GM21526 (cell line): ENCODE data around the gene ALX4.

ENCODE experiments used
- ATAC-seq: cut with Tn5 transposase; IDR thresholded peaks from one replicate; pipeline ENCODE4 v1.9.1; 2021; ENCODE audit warnings: moderate library complexity; ENCODE audit not compliant: unreplicated experiment, low FRiP score

Gene ALX4

DNA sequence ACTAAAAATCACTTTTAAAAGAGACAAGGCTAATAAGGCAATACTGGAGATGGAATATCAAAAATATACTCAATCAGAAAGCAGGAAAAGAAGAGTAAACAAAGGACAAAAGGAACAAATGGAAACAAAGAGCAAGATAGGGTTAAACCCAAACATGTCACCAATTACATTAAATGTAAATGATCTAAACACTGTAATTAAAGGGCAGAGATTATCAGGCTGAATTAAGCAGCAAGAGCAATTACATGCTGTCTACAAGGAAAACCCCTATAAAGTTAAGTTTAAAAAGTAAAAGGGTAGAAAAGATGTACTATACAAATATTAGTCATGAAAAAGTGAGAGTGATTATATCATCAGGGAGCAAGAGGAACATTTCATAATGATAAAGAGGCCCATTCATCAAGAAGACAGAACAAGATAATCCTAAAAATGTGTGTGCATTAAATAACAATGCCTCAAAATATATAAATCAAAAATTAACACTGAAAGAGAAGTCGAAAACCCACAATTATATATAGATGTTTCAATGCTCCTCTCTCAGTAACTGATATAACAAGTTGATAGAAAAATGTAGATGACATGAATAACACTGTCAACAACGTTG is 56.8 kb downstream of the ALX4 start:
- no peak for ATAC-seq

DNA sequence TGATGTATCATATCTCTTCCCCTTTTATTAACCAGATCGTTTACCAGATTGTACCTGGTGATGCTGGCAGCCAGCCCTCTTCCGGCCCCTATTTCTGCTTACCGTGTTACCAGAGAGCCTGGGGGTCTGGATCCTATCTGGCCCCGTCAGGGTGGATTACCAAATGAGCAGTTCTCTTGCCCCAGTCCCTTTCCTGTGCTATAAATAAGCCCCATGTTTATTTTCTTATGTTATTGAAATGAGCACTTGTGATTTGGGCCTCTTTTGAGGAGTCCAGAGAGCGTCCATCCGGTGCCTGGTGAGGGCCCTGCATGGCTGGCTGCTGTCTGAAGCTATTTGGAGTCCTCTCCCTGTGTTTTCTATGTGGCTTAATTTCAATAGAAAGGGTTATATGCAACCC is 59.5 kb downstream of the ALX4 start:
- no peak for ATAC-seq

DNA sequence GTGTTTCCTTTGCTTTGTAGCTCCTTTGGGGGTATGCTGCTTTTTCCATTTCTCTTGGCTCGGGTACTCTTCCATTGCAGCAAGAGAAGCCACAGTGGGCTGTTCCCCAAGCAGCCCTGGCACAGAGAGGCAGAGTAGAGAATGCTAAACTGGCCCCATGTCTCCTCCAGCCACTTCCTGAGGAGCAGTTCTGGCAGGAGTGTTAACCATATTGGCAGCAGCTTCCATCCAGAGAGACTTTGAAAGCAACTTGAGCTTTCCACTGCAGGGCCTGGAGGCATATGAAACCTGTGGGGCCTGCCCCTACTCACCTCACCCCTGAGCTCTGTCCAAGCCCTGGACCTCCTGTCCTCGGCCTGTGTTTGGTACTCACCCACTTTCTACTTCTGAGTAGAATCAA is 61.8 kb downstream of the ALX4 start:
- no peak for ATAC-seq

DNA sequence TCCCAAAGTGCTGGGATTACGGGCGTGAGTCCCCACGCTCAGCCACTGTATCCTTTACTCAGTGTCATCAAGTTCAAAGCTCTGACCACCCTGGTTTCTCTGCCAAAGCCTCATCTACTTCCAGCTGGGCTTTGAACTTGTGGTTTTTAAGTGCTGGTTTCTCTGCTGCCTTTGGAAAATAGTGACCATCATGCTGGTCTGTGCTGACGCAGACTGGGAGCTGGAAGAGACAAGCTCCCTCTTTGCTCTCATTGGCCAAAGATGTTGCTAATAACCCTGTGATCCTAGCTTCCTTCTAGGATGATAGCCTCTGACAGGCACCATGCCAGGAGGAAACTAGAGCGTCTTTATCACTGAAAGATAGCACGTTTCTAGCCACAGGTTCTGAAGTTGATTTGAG is 62.4 kb downstream of the ALX4 start:
- ATAC-seq: no peak

DNA sequence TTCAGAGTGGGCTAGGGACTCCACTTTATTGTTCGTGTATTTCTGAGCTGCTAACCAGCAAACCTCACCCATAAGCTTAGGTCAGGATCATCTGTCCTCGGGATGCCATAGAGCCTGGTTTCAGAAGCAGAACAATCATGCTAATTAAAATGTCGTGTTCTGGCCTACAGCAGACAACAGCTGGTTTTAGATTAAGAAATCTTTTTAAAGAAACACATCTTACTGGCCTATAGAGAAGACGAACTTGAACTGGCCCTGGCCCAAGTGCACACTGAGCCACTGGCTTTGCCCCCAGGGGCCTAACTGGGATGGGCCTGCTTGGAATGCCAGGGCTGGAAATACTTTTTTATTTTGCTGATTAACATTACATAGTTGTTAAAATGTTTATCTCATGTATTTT is 63.2 kb downstream of the ALX4 start:
- ATAC-seq: no peak

DNA sequence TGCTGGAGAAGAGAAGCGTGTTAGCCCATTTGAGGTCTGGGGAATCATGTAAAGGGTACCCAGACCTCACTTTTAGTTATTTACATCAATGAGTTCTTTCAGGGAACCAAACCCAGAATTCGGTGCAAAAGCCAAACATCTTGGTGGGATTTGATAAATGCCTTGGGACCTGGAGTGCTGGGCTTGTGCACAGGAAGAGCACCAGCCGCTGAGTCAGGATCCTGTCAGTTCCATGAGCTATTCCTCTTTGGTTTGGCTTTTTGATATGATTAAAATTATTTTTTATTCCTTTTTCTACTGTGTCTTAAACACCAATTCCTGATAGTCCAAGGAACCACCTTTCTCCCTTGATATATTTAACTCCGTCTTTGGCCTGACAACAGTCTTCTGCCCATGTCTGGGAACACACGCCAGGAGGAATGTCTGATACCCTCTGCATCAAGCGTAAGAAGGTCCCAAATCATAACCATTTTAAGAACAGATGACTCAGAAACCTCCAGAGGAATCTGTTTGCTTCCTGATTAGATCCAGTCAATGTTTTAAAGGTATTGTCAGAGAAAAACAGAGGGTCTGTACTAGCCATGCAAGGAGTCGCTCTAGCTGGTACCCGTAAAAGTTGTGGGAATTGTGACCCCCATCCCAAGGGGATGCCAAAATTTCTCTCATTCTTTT is 65.2 kb downstream of the ALX4 start:
- no peak for ATAC-seq

DNA sequence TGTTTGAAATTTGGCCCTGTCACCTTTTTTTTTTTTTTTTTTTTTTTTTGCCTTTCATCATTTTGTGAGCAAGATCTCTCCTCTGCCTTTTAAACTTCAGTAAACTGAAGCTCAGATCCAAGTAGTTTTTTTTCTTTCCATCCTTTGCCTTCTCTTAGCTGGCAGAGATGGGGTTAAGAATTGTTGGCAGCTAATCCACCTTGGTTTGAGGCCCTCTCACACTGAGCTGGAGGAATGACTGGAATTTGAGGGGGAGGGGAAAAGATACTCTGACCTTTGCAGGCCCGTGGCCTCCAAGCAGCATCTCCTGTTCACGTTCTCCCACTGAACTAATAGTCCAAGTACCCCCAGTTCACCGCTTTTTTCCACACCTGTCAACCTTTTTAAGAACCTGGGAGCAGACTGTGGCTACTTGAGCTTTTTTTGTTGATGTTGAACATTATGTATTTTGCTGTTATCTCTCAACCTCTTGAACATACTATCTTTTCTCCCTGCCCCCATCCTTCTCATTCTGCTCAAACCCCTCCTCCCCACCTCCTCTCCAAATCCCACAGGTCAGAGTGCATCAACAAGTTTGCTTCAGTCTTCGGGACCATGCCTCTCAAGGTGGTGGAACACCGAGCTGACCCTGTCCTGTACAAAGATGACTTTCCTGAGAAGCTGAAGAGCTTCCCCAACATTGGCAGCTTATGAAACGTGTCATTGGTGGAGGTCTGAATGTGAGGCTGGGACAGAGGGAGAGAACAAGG is 66.2 kb downstream of the ALX4 start:
- ATAC-seq: no peak

DNA sequence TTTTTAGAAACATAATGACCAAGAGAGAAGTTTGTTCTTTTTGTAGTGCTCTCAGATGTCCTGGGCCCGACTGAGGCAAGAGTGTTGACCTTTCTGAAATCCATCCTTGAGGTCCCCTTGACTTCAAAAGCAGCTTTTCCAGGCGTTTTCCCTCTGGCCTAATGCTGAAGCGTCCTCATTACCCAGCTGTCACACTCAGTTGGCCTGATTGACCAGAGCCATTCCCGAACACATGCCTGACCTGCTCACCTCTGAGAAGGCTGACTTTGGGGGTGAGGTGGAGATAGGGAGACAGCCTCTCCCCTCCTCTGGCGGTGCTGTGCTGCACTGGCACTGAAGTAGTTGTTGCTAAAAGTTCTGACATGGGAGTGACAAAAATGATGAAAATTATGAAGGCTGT is 66.9 kb downstream of the ALX4 start:
- no peak for ATAC-seq

DNA sequence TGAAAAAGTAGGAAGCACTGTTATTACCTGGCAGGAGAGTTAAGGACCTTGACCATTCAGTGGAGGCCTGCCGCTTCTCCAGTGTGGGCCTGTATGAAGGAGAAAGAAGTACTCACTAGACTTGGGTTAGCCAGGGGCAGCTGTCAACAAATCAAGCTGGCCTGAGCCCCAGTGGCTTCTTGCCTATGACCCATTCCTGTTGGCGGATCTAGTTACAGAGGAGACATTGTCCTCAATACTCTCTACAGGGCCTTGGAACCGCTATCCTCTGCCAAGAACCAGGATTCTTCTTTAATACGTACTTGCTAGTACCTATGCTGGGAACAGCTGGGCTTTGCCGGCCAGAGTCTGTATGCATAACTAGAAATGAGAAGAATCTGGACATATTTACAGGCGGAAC is 68.1 kb downstream of the ALX4 start:
- no peak for ATAC-seq

DNA sequence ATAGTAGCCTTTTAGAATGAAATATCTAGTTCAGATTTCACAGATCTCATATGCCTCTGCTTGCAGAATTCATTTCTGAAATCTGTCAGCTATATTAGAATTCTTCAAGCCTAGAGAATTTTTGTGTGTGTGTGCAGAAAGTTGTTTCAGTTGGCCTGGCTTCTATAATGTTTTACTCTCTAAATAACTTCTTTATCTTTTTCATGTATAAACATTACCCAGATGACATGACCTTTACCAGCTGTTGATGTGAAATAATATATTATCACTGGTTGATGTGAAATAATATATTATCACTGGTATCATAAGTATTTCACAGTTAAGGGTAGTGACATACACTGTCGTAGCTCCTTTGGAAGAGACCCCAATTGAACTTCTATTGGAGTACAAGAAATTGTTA is 72.8 kb downstream of the ALX4 start:
- no peak for ATAC-seq

DNA sequence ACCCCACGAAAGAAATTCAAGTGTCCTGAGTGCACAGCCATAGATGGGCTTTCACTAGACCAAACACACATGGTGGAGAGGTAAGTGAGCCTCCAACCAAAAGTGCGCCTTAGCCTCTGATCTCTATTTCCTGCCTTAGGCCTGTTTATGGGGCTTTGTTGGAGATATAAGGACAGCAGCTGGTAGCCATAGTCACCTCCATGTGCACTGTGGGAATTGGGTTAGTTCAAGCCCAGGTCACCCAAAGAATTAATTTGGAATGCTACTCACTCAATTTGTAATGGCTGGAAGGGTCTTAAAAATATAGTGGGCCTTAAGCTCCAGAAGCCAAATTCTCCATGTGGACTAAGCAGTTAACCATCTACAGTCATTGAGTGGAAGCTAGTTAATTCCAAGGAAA is 73.6 kb downstream of the ALX4 start:
- ATAC-seq: no peak

DNA sequence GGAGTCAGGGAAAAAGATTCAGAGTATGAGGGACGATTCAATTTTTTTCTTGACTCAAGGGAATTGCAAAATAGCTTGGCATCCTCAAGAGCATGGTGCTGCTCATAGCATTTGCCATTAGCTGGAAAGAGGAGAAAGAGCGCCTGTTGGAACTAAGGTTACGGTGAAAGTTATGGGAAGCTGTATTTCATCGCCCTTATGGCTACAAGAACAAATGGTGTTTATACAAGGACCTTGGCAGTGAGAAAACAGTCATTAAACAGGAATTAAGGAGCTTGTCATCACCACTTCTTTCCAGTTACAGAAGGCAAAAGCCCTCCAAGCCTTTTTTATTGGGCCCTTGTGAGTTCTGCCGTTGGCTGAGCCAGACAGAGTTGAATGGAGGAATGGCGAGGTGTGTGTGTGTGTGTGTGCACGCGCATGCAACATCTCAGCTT is 74.2 kb downstream of the ALX4 start:
- ATAC-seq: no peak

DNA sequence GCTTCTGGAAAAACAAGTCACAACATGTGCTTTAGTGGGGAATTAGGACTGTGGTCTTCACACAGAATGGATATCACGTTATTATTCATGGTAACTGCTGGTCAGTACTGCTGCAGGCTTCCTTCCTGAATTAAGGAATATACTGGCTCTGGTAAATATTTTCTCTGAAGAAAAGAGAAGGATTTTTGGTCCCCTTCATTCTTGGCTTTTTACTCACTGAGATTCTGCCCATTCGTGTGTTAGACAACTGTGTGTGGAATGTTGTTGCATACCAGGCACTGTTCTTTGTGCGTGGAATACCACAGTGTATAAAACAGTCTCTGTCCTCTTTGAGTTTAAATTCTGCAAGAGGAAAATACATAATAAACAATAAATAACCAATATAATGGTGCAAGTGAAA is 80.3 kb downstream of the ALX4 start:
- ATAC-seq: no peak

DNA sequence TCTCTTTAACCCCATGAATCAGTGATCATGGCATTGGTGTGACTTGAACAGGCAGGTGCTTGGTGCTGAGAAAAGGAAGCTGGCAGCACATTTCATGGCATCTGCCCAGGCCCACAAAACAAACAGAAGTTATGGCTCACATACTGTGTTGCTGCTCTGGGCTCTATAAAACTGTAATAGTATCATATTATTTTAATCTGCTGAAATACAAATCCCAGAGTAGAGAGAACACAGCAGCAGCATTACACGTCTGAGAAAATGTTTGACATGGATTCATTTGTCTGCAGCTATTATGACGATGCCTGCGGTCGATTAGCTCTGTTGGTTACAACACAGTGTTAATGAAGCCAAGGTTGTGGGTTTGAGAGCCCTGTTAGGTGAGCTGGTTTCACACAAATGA is 80.8 kb downstream of the ALX4 start:
- ATAC-seq: no peak

DNA sequence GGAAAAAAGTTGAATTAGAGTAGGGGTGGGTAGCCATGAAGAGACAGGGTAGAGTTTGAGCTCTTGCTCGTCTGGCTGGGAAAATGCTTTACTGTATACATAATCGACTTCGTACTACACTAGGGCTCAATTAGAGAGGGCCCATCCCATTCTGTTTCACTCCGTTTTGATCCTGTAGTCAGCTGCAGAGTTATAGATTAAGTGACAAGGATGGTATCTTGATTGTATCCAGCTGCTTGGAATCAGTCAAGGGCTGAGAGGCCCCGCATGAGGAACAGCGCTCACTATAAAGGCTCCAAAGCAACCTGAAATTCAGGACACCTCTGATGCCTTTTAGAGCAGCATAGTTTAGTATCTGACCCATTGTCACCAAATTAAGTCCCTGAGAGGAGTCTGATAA is 81.6 kb downstream of the ALX4 start:
- no peak for ATAC-seq

DNA sequence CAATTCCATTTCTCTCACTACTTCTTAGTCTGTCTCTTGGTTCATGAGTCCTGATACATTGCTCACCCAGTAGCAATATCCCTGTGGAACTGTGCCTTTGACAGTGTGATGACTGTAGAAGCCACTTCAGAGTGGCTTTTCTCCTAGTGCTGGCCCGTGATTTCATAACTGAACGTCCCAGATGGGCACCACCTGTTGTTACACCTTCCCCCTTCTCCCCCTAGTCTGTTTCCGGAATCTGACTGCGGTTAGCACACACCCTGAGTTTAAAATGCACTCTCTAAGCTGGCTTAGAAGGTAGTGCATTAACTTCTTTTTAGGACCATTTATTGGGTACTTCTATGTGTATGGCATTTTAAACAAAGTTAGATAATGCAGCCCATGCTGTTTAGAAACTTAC is 83.0 kb downstream of the ALX4 start:
- ATAC-seq: no peak

DNA sequence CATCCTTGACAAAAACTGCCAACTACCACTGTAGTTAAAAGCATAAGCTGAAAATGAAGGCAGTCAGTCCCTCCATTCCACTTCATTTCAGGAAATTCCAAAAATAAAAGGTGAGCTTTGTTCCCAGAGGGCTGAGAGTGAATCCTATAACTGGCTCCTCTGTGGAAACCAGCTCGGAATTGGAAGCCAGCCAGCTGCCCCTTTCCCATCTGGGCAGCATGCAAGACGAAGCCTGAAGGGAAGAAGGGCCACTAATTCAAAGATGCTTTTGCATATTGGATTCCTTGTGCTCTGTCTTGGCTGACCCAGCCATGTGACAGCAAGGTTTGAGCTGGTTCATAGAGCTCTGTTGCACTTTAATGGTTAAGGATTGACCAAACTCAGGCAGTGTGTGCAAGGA is 83.4 kb downstream of the ALX4 start:
- ATAC-seq: no peak

DNA sequence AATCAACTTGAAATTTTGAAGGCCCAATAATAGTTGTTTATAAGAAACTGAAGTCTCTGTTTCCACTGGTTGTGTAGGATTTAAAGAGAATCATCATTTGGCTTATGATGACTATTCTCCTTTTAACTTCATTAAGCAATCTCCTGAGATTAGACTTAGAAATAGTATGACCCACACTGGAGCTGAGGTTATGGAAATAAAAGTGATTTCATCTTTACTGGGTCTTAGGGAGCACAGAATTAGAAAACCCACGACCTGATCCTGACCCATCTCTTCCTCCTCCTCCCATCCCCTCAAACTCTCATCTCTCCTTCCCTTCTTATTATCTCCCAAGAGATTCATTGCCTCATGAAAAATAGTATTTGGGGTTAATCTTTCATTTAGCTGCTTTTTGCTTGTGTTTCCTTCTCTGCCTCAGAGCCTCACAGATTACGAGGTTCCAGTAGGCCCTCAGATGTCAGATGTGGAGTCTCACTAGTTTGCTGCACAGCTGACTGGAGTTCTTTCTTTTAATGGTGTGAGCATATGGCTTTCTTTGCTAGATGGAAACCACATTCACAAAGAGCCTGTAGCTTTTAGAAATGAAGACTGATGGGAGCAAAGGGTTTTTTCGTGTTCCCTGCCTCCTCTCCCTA is 85.0 kb downstream of the ALX4 start:
- no peak for ATAC-seq

DNA sequence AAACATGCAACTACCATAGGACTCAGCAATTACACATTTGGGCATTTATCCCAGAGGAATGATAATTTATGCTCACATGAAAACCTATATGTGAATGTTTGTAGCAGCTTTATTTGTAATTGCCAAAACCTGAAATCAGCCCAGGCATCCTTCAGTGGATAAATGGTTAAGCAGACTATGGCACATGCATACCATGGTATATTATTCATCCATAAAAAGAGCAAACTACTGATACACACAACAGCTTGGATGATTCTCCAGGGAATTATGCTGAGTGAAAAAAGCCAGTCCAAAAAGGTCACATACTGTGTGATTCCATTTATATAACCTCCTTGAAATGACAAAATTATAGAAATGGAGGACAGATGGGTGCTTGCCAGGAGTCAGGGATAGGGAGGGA is 86.7 kb downstream of the ALX4 start:
- ATAC-seq: no peak

DNA sequence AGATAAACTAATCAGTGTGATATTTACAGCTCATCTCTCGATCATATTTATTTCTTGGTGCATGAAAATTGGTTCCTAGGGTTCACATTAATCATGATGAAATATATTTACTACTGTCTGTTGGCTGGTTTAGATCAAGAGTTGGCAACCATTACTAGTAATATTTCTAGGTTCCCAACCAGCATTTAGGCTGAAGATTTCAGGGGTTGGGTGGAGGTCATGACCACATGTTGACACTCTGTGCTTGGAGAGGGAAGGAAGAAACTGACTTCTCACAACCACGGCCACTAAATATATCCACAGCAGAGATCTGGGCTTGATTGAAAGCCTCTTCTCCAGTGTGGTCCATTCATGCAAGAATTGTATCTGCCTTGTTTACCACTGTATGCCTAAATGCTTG is 87.9 kb downstream of the ALX4 start:
- ATAC-seq: no peak

DNA sequence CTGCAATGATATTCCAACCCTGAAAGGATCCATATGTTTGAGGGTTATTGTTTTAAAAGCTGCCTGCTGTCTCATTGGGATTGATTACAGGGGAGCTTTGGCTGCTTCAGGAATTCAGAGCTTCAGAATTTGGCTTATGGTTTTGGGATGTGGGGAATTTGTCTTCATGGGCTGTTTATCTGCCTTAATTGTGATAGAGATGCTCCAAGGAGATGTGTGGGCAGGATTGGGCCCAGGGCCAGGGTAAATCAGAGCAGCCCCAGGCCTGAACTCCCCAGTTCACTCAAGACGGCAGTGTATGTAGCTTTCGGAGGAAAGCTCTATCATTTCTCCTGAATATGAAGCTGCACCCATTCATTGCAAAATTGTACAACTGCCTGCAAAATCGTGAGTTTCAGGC is 88.5 kb downstream of the ALX4 start:
- no peak for ATAC-seq
